Smooth muscle cell (in vitro differentiated cells): Measurements from ENCODE around the gene FIBP. TPM values are rescaled to one million over a fixed set of nuclear protein-coding genes. Genes with fewer than 3 reads are reported as not detected.

Source experiments
- DNase-seq: peaks from one replicate; lab custom pipeline; 2025; ENCODE audit not compliant: unreplicated experiment; lab: John Stamatoyannopoulos, UW
- H2AFZ ChIP-seq: fragments of 200-600 bp; sonication (generic); 2 replicates; pipeline ENCODE4 v1.6.0; 2016; ENCODE audit warnings: antibody characterized with exemption, low read depth, mild to moderate bottlenecking
- H3F3A ChIP-seq: fragments of 200-600 bp; sonication (generic); 2 replicates; pipeline ENCODE4 v1.6.0; 2017; ENCODE audit warnings: antibody characterized with exemption, low read depth
- H3K27ac ChIP-seq: fragments of 200-600 bp; sonication (generic); 2 replicates; pipeline ENCODE4 v1.5.1; 2016; ENCODE audit warnings: low read depth, mild to moderate bottlenecking
- H3K27me3 ChIP-seq: fragments of 200-600 bp; sonication (generic); 2 replicates; pipeline ENCODE4 v1.6.1; 2016; ENCODE audit warnings: low read depth, mild to moderate bottlenecking
- H3K36me3 ChIP-seq: fragments of 200-600 bp; sonication (generic); 2 replicates; pipeline ENCODE4 v1.5.1; 2016; ENCODE audit warnings: low read depth
- H3K4me1 ChIP-seq: fragments of 200-600 bp; sonication (generic); 2 replicates; pipeline ENCODE4 v1.5.1; 2016; ENCODE audit warnings: low read depth
- H3K4me2 ChIP-seq: fragments of 200-600 bp; sonication (generic); 2 replicates; pipeline ENCODE4 v1.6.0; 2016; ENCODE audit warnings: mild to moderate bottlenecking
- H3K4me3 ChIP-seq: fragments of 200-600 bp; sonication (generic); 2 replicates; pipeline ENCODE4 v1.5.1; 2016; ENCODE audit warnings: mild to moderate bottlenecking
- H3K79me2 ChIP-seq: fragments of 200-600 bp; sonication (generic); 2 replicates; pipeline ENCODE4 v1.6.0; 2016; ENCODE audit warnings: low read depth, mild to moderate bottlenecking
- H3K9ac ChIP-seq: fragments of 200-600 bp; sonication (generic); 2 replicates; pipeline ENCODE4 v1.6.0; 2016; ENCODE audit warnings: low read depth
- H3K9me3 ChIP-seq: fragments of 200-600 bp; sonication (generic); replicated peaks from 2 replicates; pipeline ENCODE4 v1.5.1; 2016; ENCODE audit warnings: low read depth
- H4K20me1 ChIP-seq: fragments of 200-600 bp; sonication (generic); 2 replicates; pipeline ENCODE4 v1.6.0; 2016; ENCODE audit warnings: low read depth
- CTCF ChIP-seq: fragments of 200-600 bp; sonication (generic); IDR thresholded peaks from 2 replicates; pipeline ENCODE4 v1.5.1; 2017; ENCODE audit warnings: borderline replicate concordance, mild to moderate bottlenecking, antibody characterized with exemption; ENCODE audit not compliant: insufficient read depth, poor library complexity, severe bottlenecking
- WGBS: methylation state at CpG from one replicate; pipeline ENCODE4 v1.1.7; 2016; ENCODE audit warnings: low lambda C conversion rate; 5-methylcytosine and 5-hydroxymethylcytosine counted together
- polyA plus RNA-seq: library from polyadenylated mRNA; unstranded; fragments of >200 nt; fragmentation: Nextera tagmentation; extraction: Ambion mirVana; gene quantifications from 2 replicates; pipeline ENCODE4 v1.2.1, GENCODE V29; 2016
- total RNA-seq: library from RNA; depleted of rRNA; stranded (reverse); fragments of >200 nt; gene quantifications from 2 replicates; pipeline ENCODE4 v1.2.3, GENCODE V29; 2014

The FIBP gene
- 109 and 118 TPM in 2 replicates for total RNA-seq
- 111 and 114 TPM in 2 replicates for polyA plus RNA-seq

GRCh38 chr11:65888163-65888814 lies at the start of gene FIBP:
Gene FIBP (minus strand): TSS chr11:65888471. CDS start chr11:65888418, 53 bp downstream.
- Histone ChIP-seq H3K36me3 (no peaks in the 10 kb centered on the region), H3K4me2 (peak within 1 kb of the TSS; percentile 91), H3K9ac (peak within 1 kb of the TSS; percentile 78), H3K4me3 (peak within 1 kb of the TSS; percentile 77), H4K20me1 (peaks cover 32% of the 10 kb centered on the region), H3K79me2 (peaks cover 31% of the 10 kb centered on the region), H3K9me3 (no peaks in the 10 kb centered on the region), H3F3A (peaks cover 16% of the 10 kb centered on the region), H3K4me1 (peaks cover 22% of the 10 kb centered on the region), H3K27ac (peak within 1 kb of the TSS; percentile 89), H3K27me3 (no peaks in the 10 kb centered on the region), H2AFZ (peak within 1 kb of the TSS; percentile 79)
- under 1% methylated on average over 42 of the region's 57 CpGs for WGBS
- peak; percentile 75 for TF ChIP-seq CTCF
- DNase-seq: peak; percentile 95

- Histone ChIP-seq H4K20me1 (no peaks in the 10 kb centered on the region), H3K4me1 (no peaks in the 10 kb centered on the region), H3K4me2 (no peak overlapping the region), H3K9ac (no peak overlapping the region), H2AFZ (no peak overlapping the region), H3K27ac (no peak overlapping the region), H3F3A (no peaks in the 10 kb centered on the region), H3K36me3 (no peaks in the 10 kb centered on the region), H3K9me3 (no peaks in the 10 kb centered on the region), H3K4me3 (no peak overlapping the region), H3K27me3 (no peaks in the 10 kb centered on the region), H3K79me2 (no peaks in the 10 kb centered on the region)
- DNase-seq: no peak
- 55% methylated on average over 4 of the region's 4 CpGs for WGBS
- TF ChIP-seq CTCF: no peak
Observed at GRCh38 chr11:65937766-65938165, 49.5 kb upstream of the FIBP start.

GRCh38 chr11:65934014-65934413 lies 45.7 kb upstream of the FIBP start:
- Histone ChIP-seq H3K27ac (no peak overlapping the region), H2AFZ (no peak overlapping the region), H3K79me2 (no peaks in the 10 kb centered on the region), H3K4me1 (no peaks in the 10 kb centered on the region), H3K9ac (no peak overlapping the region), H3K27me3 (no peaks in the 10 kb centered on the region), H3K4me3 (no peak overlapping the region), H3K9me3 (no peaks in the 10 kb centered on the region), H4K20me1 (no peaks in the 10 kb centered on the region), H3F3A (no peaks in the 10 kb centered on the region), H3K36me3 (no peaks in the 10 kb centered on the region), H3K4me2 (no peak overlapping the region)
- 52% methylated on average over 4 of the region's 4 CpGs for WGBS
- no peak for TF ChIP-seq CTCF
- DNase-seq: no peak

GRCh38 chr11:65932558-65932919 lies 44.3 kb upstream of the FIBP start:
- Histone ChIP-seq H3K4me3 (no peak overlapping the region), H4K20me1 (no peaks in the 10 kb centered on the region), H3K27ac (no peak overlapping the region), H3K27me3 (no peaks in the 10 kb centered on the region), H3K4me1 (no peaks in the 10 kb centered on the region), H2AFZ (no peak overlapping the region), H3F3A (no peaks in the 10 kb centered on the region), H3K9ac (no peak overlapping the region), H3K79me2 (no peaks in the 10 kb centered on the region), H3K36me3 (no peaks in the 10 kb centered on the region), H3K4me2 (no peak overlapping the region), H3K9me3 (no peaks in the 10 kb centered on the region)
- no peak for DNase-seq
- 41% methylated on average over 9 of the region's 9 CpGs for WGBS
- peak; percentile 19 for TF ChIP-seq CTCF
